IPS-15b (cell line): ENCODE data around the gene KLHL30.

Source experiments
- H3K27me3 ChIP-seq: one replicate; pipeline ENCODE4 v1.6.1; 2013; ENCODE audit warnings: low read length; ENCODE audit not compliant: control insufficient read depth, insufficient read depth
- H3K36me3 ChIP-seq: one replicate; pipeline ENCODE4 v1.6.1; 2013; ENCODE audit warnings: low read length; ENCODE audit not compliant: control insufficient read depth, insufficient read depth
- H3K4me1 ChIP-seq: one replicate; pipeline ENCODE4 v1.6.1; 2013; ENCODE audit warnings: mild to moderate bottlenecking, low read length; ENCODE audit not compliant: control insufficient read depth, insufficient read depth
- H3K4me3 ChIP-seq: one replicate; pipeline ENCODE4 v1.5.1; 2013; ENCODE audit warnings: low read depth, low read length
- H3K9ac ChIP-seq: one replicate; pipeline ENCODE4 v1.6.1; 2013; ENCODE audit warnings: low read depth, mild to moderate bottlenecking, low read length
- H3K9me3 ChIP-seq: one replicate; pipeline ENCODE4 v1.6.1; 2013; ENCODE audit warnings: mild to moderate bottlenecking, low read length; ENCODE audit not compliant: control insufficient read depth, insufficient read depth

Gene KLHL30

GRCh38 chr2:238132463-238133450 lies 5.7 kb upstream of the KLHL30 start:
- H3K9me3 ChIP-seq = no peaks in the 10 kb centered on the region
- no peak overlapping the region for H3K4me3 ChIP-seq
- H3K27me3 ChIP-seq = no peaks in the 10 kb centered on the region
- H3K36me3 ChIP-seq = no peaks in the 10 kb centered on the region
- no peaks in the 10 kb centered on the region for H3K4me1 ChIP-seq
- H3K9ac ChIP-seq = no peak overlapping the region

DNA sequence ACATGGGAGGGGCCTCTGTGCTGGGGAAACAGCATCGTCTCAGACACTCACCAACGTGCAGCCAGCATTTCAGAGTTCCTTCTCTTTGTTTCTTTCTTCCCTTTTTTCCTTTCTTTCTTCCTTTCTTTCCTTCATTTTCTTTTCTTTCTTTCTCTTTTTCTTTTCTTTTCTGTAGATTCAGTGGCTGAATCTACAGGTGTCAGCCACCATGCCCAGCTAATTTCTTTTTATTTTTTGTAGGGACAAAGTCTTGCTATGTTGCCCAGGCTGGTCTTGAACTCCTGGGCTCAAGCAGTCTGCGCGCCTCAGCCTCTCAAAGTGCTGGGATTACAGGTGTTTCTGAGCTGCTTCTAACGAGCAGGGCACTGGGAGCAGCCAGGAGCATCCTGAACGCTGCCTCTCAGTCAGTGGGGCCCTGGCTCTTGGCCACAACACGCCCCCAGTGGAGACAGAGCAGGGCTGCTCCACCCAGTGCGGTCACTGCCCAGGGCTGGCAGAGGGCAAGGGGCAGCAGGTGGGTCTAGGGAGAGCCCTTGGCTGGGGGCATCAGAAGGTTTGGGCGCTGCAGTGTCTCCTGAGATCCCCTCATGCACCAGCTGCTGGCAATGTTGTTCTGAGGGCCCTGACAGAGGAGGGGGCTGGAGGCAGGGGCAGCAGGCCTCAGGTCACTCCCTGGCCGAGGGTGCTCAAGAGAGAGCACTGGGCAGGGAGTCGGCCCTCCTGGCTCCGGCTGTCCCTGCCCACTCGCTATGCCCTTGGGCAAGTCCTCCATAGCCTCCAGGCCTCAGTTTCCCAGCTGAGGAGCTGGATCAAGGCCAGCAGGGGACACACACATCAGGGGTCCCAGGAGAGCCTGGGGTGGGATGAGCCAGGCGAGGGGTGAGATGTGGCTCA lies 4.7 kb upstream of the KLHL30 start:
- Histone ChIP-seq H3K36me3 (no peaks in the 10 kb centered on the region), H3K9ac (no peak overlapping the region), H3K9me3 (no peaks in the 10 kb centered on the region)

DNA sequence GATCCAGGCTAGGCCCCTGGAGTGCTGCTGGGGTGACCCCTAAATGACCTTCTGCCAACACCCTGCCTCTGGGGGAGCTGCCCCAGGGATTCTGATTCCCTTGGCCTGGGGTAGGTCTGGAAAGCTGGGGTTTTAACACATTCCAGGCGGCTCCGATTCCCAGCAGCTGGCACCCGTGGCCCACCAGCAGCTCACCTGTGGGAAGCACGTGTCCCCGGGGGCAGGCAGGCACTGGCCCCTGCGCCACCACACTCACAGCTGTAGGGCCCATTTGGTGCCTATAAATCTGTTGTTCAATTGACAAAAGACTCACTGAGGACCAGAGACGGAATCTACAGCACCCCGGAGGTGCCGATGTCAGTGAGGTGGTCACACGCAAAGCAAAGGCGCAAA lies 4.1 kb upstream of the KLHL30 start:
- no peaks in the 10 kb centered on the region for H3K4me1 ChIP-seq
- no peak overlapping the region for H3K9ac ChIP-seq
- H3K4me3 ChIP-seq = no peak overlapping the region
- H3K36me3 ChIP-seq = no peaks in the 10 kb centered on the region
- H3K27me3 ChIP-seq = no peaks in the 10 kb centered on the region
- no peaks in the 10 kb centered on the region for H3K9me3 ChIP-seq

More for the DNA sequence above, 4.7 kb upstream of the KLHL30 start:
- no peaks in the 10 kb centered on the region for H3K4me1 ChIP-seq
- H3K27me3 ChIP-seq = no peaks in the 10 kb centered on the region
- H3K4me3 ChIP-seq = no peak overlapping the region

GRCh38 chr2:238135601-238136150 lies 2.8 kb upstream of the KLHL30 start:
- Histone ChIP-seq H3K9me3 (no peaks in the 10 kb centered on the region), H3K36me3 (no peaks in the 10 kb centered on the region), H3K9ac (no peak overlapping the region), H3K4me3 (no peak overlapping the region), H3K4me1 (no peaks in the 10 kb centered on the region), H3K27me3 (no peaks in the 10 kb centered on the region)

- no peaks in the 10 kb centered on the region for H3K9me3 ChIP-seq
- H3K9ac ChIP-seq = no peak overlapping the region
- H3K4me3 ChIP-seq = no peak overlapping the region
- no peaks in the 10 kb centered on the region for H3K4me1 ChIP-seq
- no peaks in the 10 kb centered on the region for H3K27me3 ChIP-seq
- no peaks in the 10 kb centered on the region for H3K36me3 ChIP-seq
These were observed 1.5 kb upstream of the KLHL30 start for GRCh38 chr2:238136820-238137537.

DNA sequence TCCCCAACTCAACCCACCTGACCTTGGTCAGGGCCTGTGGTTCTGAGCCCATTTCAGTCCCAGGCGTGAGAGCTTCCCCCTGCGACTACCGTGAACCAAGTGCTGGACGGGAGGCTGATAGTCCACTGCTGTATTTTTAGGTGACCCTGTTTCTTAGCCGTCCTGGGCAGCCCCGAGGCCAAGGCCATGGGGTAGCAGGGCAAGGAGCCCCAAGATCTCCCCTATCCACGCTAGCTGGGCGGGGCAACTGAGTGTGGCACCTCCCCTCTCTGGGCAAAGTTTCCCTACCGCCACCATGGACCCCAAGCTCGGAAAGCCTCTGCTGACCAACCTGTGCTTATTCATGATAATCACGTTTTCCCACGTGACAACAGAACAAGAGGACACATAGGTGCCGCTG lies 583 bp upstream of the KLHL30 start:
- Histone ChIP-seq H3K9ac (no peak overlapping the region), H3K36me3 (no peaks in the 10 kb centered on the region), H3K9me3 (no peaks in the 10 kb centered on the region), H3K4me1 (no peaks in the 10 kb centered on the region), H3K27me3 (no peaks in the 10 kb centered on the region), H3K4me3 (no peak overlapping the region)

GRCh38 chr2:238139196-238140039 lies 950 bp downstream of the KLHL30 start:
- H3K4me3 ChIP-seq = no peak overlapping the region
- no peaks in the 10 kb centered on the region for H3K36me3 ChIP-seq
- no peak overlapping the region for H3K9ac ChIP-seq
- no peaks in the 10 kb centered on the region for H3K9me3 ChIP-seq
- no peaks in the 10 kb centered on the region for H3K27me3 ChIP-seq
- H3K4me1 ChIP-seq = no peaks in the 10 kb centered on the region

DNA sequence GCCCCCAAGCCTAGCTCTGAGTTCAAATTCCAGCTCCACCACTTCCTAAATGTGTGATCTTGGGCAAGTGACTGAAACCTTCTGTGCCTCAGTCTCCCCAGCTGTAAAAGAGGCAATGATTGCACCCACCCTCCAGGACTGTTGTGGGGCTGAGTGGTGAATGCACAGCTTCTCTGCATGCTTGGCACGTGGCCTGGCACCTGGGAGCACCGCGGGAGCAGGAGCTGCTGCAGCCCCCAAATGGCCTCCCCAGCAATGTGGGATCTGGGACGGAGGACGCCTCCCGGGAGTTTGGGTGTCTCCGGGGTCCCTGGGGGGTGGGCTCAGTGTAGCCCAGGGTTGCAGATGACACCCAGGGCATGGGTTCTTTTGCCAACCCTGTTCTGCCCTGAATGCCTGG lies 1.6 kb downstream of the KLHL30 start:
- no peaks in the 10 kb centered on the region for H3K27me3 ChIP-seq
- no peaks in the 10 kb centered on the region for H3K9me3 ChIP-seq
- H3K4me3 ChIP-seq = no peak overlapping the region
- H3K36me3 ChIP-seq = no peaks in the 10 kb centered on the region
- no peaks in the 10 kb centered on the region for H3K4me1 ChIP-seq
- no peak overlapping the region for H3K9ac ChIP-seq

DNA sequence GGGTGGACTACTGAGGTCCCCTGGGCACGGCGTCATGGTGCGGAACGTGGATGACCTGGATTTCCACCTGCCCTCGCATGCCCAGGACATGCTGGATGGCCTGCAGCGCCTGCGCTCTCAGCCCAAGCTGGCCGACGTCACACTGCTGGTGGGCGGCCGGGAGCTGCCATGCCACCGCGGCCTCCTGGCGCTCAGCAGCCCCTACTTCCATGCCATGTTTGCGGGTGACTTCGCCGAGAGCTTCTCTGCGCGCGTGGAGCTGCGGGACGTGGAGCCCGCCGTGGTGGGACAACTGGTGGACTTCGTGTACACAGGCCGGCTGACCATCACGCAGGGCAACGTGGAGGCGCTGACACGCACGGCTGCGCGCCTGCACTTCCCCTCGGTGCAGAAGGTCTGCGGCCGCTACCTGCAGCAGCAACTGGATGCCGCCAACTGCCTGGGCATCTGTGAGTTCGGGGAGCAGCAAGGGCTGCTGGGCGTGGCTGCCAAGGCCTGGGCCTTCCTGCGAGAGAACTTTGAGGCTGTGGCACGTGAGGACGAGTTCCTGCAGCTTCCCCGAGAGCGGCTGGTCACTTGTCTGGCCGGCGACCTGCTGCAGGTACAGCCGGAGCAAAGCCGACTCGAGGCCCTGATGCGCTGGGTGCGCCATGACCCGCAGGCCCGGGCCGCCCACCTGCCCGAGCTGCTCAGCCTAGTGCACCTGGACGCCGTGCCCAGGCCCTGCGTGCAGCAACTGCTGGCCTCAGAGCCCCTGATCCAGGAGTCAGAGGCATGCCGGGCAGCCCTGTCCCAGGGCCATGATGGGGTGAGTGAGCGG lies 2.5 kb downstream of the KLHL30 start:
- Histone ChIP-seq H3K4me3 (no peak overlapping the region), H3K9me3 (no peaks in the 10 kb centered on the region), H3K9ac (no peak overlapping the region), H3K4me1 (no peaks in the 10 kb centered on the region), H3K27me3 (no peaks in the 10 kb centered on the region), H3K36me3 (no peaks in the 10 kb centered on the region)
